Stimulated activated CD4-positive, alpha-beta T cell treated with anti-CD3 and anti-CD28 coated beads, Interleukin-15, amount 100 ng/mL, for 24 hours (primary cell): Measurements from ENCODE around the gene ASAH2B.

Source experiments
- DNase-seq: peaks from one replicate; pipeline ENCODE4 v3.0.0-alpha.2; 2020

Gene ASAH2B

DNA sequence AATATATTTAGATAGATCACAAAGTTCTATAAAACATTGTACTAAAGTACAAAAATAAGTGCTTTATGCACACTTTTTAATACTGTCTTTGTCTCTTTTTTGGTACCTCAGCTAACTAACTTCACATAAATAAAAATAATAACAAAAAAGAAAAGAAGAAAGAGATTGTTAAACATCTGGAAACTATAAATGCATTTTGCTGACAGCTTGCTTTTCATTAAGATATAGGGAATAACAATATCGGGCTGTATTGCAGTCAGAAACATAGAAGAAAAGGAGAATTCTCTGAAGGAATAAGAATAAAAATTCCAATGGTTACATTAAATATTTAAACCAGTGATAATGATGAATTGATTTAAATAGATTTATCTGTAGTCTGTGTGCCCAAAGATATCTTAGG is 59.9 kb downstream of the ASAH2B start:
- no peak for DNase-seq

GRCh38 chr10:50805981-50806622 is 66.4 kb downstream of the ASAH2B start:
- no peak for DNase-seq

DNA sequence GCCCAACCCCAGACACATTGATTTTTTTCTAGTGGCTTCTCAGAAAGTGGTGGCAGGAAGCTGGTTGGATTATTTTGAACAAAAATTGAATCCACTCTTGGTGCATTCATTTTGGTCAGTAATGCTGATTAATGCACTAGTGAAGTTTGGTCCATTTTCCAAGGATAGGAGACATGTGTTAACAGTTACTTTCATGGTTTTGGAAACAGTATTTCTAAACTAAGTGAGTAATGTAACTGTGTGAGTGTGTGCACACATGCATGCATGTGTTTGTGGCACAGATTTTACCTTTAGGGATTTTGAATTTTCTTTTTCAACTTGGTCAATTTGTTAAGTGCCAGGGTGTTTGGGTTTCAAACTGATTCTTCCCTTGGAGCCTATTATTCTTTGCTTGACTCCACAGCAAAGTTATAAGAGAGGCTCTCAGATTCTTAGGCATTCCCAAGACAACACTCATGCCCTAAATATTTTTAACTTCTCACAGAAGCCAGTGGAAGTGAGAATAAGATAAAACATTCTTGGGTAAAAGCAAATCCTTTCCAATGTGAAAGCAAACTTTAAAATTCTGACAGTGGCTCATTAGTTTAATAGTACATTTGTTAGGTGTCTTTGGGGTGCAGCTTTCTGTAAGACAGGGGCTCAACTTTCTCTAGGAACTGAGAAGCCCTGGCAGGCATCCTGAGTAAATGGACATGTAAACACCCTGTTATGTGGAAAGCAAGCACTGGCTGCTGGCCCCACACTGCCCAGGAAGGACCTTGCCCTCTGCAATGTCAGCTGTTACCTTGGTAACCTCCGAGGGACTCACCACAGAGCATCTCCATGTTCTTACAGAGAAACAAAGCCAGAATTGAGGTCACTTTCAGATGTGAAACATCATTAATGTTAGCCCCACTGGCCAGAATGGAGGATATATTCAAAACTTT is 68.4 kb downstream of the ASAH2B start:
- DNase-seq = no peak
